Measurements from ENCODE around the gene ZNHIT2.

Gene ZNHIT2

GRCh38 chr11:65134240-65134951, 16.9 kb upstream of the ZNHIT2 start, which contains the start of gene SYVN1:
SYVN1 (minus strand) TSS chr11:65134519; CDS start chr11:65133601, 918 bp downstream.
- DNase-seq (ENCODE audit: low spot score) = peak; percentile 96

DNA sequence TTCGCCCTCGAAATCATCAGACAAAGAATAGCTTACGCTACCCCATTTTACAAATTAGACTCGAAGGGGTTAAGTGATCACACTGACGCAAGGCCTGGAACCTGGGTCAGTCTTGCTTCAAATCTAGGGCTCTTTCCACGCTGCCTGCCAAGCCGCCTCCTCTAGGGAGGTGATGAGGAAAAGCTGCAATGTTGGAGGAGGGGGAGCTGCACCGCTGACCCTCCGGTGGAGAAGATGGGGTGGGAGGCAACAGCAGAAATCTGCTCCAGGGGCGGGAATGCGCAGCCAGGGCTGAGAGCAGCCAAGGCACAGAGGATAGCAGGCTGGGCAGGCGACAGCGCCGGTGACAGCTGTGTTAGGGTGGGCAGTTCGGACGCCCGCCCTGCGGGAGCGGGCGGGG, 16.2 kb upstream of the ZNHIT2 start:
- no peak for DNase-seq (ENCODE audit: low spot score)

DNA sequence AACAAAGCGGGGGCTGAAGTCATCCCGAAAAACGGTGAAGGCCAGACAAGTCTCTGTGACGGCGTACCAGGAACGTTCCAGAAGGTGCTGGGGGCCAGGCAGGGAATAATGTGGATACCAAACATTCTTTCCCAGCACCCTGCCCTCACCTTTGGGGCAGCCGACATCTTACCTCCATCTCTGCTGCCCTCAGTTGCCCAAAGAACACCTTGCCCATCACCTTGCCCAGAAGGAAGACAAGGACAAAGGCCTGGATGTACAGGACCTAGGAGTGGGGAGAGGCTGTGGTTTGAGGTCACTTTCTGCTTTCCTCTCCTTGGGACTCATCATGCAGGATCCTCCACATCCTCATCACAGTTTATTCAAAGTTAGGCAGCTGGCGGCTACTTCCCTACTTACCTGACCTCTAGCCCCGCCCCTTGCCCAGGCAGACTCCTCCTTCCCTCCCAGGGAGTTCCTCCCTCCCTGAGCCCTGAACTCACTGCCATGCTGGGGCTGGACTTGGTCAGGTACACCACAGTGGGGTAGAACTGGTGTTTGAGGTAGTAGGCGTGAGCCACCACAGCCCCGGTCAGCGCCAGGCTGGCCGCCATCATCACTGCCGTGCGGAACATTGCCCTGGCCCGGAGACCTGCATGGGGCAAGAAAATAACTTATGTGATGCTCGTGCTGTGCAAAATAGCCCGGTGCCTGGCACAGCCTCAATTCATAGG, 15.6 kb upstream of the ZNHIT2 start:
- DNase-seq (ENCODE audit: low spot score) = no peak

GRCh38 chr11:65132238-65132987, 14.9 kb upstream of the ZNHIT2 start:
- no peak for DNase-seq (ENCODE audit: low spot score)

- no peak for DNase-seq (ENCODE audit: low spot score)
Observed at GRCh38 chr11:65131895-65132237, 14.4 kb upstream of the ZNHIT2 start.

GRCh38 chr11:65131417-65131776, 13.9 kb upstream of the ZNHIT2 start:
- DNase-seq (ENCODE audit: low spot score) = no peak

- no peak for DNase-seq (ENCODE audit: low spot score)
Observed at GRCh38 chr11:65130631-65131416, 13.3 kb upstream of the ZNHIT2 start.

GRCh38 chr11:65129649-65130441, 12.3 kb upstream of the ZNHIT2 start:
- no peak for DNase-seq (ENCODE audit: low spot score)

- peak; percentile 53 for DNase-seq (ENCODE audit: low spot score)
Observed at GRCh38 chr11:65128182-65129145, 11.0 kb upstream of the ZNHIT2 start.

DNA sequence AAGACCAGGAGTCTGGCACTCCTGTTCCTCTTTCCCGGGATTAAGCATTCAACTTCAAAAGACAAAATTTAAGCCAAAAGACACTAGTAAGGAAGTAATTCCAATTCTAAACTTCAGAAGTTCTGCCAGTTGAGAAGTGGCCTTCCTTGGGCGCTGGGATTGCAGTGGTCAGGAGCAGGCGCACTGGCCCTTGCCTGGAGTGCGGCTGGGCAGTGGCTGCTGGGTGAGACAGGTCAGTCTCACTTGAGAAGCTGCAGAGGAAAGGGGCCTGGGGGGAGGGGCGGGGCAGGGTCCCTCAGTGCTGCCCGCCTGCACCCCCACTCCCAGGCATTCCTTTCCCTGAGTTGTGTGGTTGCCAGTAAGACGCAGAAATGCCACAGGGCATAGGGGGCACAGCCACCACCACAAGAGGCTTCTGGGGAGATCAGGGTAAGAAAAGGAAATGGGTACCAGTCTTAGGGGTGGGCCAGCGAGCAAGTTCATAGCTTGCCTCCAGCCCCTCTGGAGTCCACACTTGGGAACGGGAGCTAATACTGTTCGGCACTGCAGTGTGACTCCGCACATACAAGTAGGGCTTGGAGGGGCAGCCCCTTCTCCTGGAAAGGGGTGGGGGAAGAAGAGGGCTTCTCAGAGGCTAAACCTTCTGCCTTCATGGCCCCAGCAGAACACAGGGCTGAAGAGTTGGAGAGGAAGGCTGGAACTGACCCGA, 10.1 kb upstream of the ZNHIT2 start:
- no peak for DNase-seq (ENCODE audit: low spot score)

- DNase-seq (ENCODE audit: low spot score) = no peak
Observed at GRCh38 chr11:65126624-65127274, 9.2 kb upstream of the ZNHIT2 start.

GRCh38 chr11:65125197-65126056, 7.9 kb upstream of the ZNHIT2 start:
- DNase-seq (ENCODE audit: low spot score) = no peak

- DNase-seq (ENCODE audit: low spot score) = no peak
Observed at GRCh38 chr11:65124480-65125196, 7.1 kb upstream of the ZNHIT2 start.

GRCh38 chr11:65121865-65122696, 4.6 kb upstream of the ZNHIT2 start, which contains the start of the genes FAU and MRPL49:
FAU (minus strand) TSS chr11:65122134; CDS start chr11:65121813, 321 bp downstream.
MRPL49 (plus strand) TSS chr11:65122321; CDS start chr11:65122347, 26 bp downstream.
- peak; percentile 95 for DNase-seq (ENCODE audit: low spot score)

- DNase-seq (ENCODE audit: low spot score) = no peak
Observed at GRCh38 chr11:65121447-65121864, 4.0 kb upstream of the ZNHIT2 start.

GRCh38 chr11:65120831-65121230, 3.3 kb upstream of the ZNHIT2 start:
- no peak for DNase-seq (ENCODE audit: low spot score)

All from left forelimb (tissue), 1 donor.